ENCODE data around the gene KRT85. TPM values are rescaled to one million over a fixed set of nuclear protein-coding genes. Genes with fewer than 3 reads are reported as not detected.

The KRT85 gene
- total and polyA plus RNA-seq, 2 donors (not counting 1 experiment from before 2014, with no cell fraction given) = not detected

GRCh38 chr12:52415870-52416750 lies 48.8 kb upstream of the KRT85 start:
- no peaks in the 10 kb centered on the region for H3K9me3 Mint-ChIP-seq (ENCODE audit: insufficient read depth)
- H4K20me1 ChIP-seq (ENCODE audit: control insufficient read depth, insufficient read depth, low read length, poor library complexity, severe bottlenecking) = no peaks in the 10 kb centered on the region
- no peaks in the 10 kb centered on the region for H3K79me2 ChIP-seq (ENCODE audit: control insufficient read depth, insufficient read depth, low read length)
- no peaks in the 10 kb centered on the region for H3K4me1 ChIP-seq (ENCODE audit: control insufficient read depth in 2 of 2, insufficient read depth in 2 of 2, low read length in 2 of 2)
- 81% methylated on average over 8 of the region's 10 CpGs for WGBS (ENCODE audit: insufficient coverage)
- no peak overlapping the region for H2AFZ ChIP-seq (ENCODE audit: insufficient read depth, low read depth, low read length, poor library complexity, severe bottlenecking)
- H3K4me2 ChIP-seq (replicated peaks; ENCODE audit: low read depth, low read length, poor library complexity, severe bottlenecking) = no peak overlapping the region
- POLR2A ChIA-PET = no interaction called here
- no peaks in the 10 kb centered on the region for H3K9me3 ChIP-seq (ENCODE audit: control extremely low read depth in 1 of 3, control insufficient read depth in 2 of 3, insufficient read depth in 1 of 3, low read length in 2 of 3)
- no peak overlapping the region for H3K27ac Mint-ChIP-seq
- no peaks in the 10 kb centered on the region for H3K4me1 Mint-ChIP-seq
- no peak overlapping the region for H3K9ac ChIP-seq (ENCODE audit: low read length)
- H3K4me3 ChIP-seq (ENCODE audit: control extremely low read depth in 1 of 5, extremely low read depth in 1 of 5, insufficient read depth in 1 of 5, low read depth in 2 of 5, low read length in 4 of 5) = no peak overlapping the region
- no peak for ATAC-seq (ENCODE audit: low read depth)
- TF ChIP-seq EZH2 (IDR thresholded peaks at IDR 0.05; ENCODE audit: borderline replicate concordance, insufficient read depth, low read depth, low read length, poor library complexity, severe bottlenecking) (no peak), CTCF (IDR thresholded peaks at IDR 0.05) (no peak)
- no peak overlapping the region for H3K4me3 Mint-ChIP-seq
- H3K27ac ChIP-seq (ENCODE audit: low read length in 2 of 2) = no peak overlapping the region
- intact Hi-C loops (cut with micrococcal nuclease) = no loop called here
- H3K36me3 ChIP-seq (replicated peaks in 1 of 2; ENCODE audit: control extremely low read depth in 1 of 2, control insufficient read depth in 1 of 2, extremely low read depth in 1 of 2, insufficient read depth in 2 of 2, low read length in 1 of 2) = no peaks in the 10 kb centered on the region
- CTCF ChIA-PET = no interaction called here
- H3K27me3 Mint-ChIP-seq = peaks cover 46% of the 10 kb centered on the region
- no peaks in the 10 kb centered on the region for H3K27me3 ChIP-seq (replicated peaks in 1 of 4; ENCODE audit: control extremely low read depth in 1 of 4, control insufficient read depth in 3 of 4, insufficient read depth in 4 of 4, low read length in 3 of 4)
- no peak for DNase-seq

GRCh38 chr12:52414936-52415335 lies 47.7 kb upstream of the KRT85 start:
- H3K4me3 ChIP-seq (ENCODE audit: control extremely low read depth in 1 of 5, extremely low read depth in 1 of 5, insufficient read depth in 1 of 5, low read depth in 2 of 5, low read length in 4 of 5) = no peak overlapping the region
- no peaks in the 10 kb centered on the region for H3K9me3 Mint-ChIP-seq (ENCODE audit: insufficient read depth)

More at GRCh38 chr12:52414936-52415335, 47.7 kb upstream of the KRT85 start:
- POLR2A ChIA-PET = no interaction called here
- H3K36me3 ChIP-seq (replicated peaks in 1 of 2; ENCODE audit: control extremely low read depth in 1 of 2, control insufficient read depth in 1 of 2, extremely low read depth in 1 of 2, insufficient read depth in 2 of 2, low read length in 1 of 2) = no peaks in the 10 kb centered on the region
- no peaks in the 10 kb centered on the region for H3K27me3 ChIP-seq (replicated peaks in 1 of 4; ENCODE audit: control extremely low read depth in 1 of 4, control insufficient read depth in 3 of 4, insufficient read depth in 4 of 4, low read length in 3 of 4)
- no peaks in the 10 kb centered on the region for H4K20me1 ChIP-seq (ENCODE audit: control insufficient read depth, insufficient read depth, low read length, poor library complexity, severe bottlenecking)
- no peaks in the 10 kb centered on the region for H3K79me2 ChIP-seq (ENCODE audit: control insufficient read depth, insufficient read depth, low read length)
- intact Hi-C loops (cut with micrococcal nuclease) = no loop called here
- H3K27ac ChIP-seq (ENCODE audit: low read length in 2 of 2) = no peak overlapping the region
- CTCF ChIA-PET = no interaction called here
- H3K9ac ChIP-seq (ENCODE audit: low read length) = no peak overlapping the region
- H3K27me3 Mint-ChIP-seq = peaks cover 41% of the 10 kb centered on the region
- 85% methylated on average over 4 of the region's 5 CpGs for WGBS (ENCODE audit: insufficient coverage)
- DNase-seq (no peak), ATAC-seq (ENCODE audit: low read depth) (no peak)
- no peaks in the 10 kb centered on the region for H3K9me3 ChIP-seq (ENCODE audit: control extremely low read depth in 1 of 3, control insufficient read depth in 2 of 3, insufficient read depth in 1 of 3, low read length in 2 of 3)
- no peaks in the 10 kb centered on the region for H3K4me1 Mint-ChIP-seq
- no peak overlapping the region for H3K4me2 ChIP-seq (replicated peaks; ENCODE audit: low read depth, low read length, poor library complexity, severe bottlenecking)
- no peaks in the 10 kb centered on the region for H3K4me1 ChIP-seq (ENCODE audit: control insufficient read depth in 2 of 2, insufficient read depth in 2 of 2, low read length in 2 of 2)
- no peak for TF ChIP-seq CTCF (IDR thresholded peaks at IDR 0.05)
- no peak for TF ChIP-seq EZH2 (IDR thresholded peaks at IDR 0.05; ENCODE audit: borderline replicate concordance, insufficient read depth, low read depth, low read length, poor library complexity, severe bottlenecking)
- no peak overlapping the region for H2AFZ ChIP-seq (ENCODE audit: insufficient read depth, low read depth, low read length, poor library complexity, severe bottlenecking)
- no peak overlapping the region for H3K27ac Mint-ChIP-seq
- no peak overlapping the region for H3K4me3 Mint-ChIP-seq

Measured in B cell (primary cell).